GM23338 (cell line): ENCODE data around the gene C4BPB.

Source experiments
- EZH2 ChIP-seq: fragments of 200-600 bp; sonication (generic); IDR thresholded peaks from one replicate; pipeline ENCODE4 v1.8.0; 2017; ENCODE audit warnings: antibody characterized with exemption, mild to moderate bottlenecking, low read depth; ENCODE audit not compliant: unreplicated experiment
- NANOG ChIP-seq: IDR thresholded peaks from 2 replicates; pipeline ENCODE4 v1.6.1; 2016; ENCODE audit warnings: antibody characterized with exemption, borderline replicate concordance
- POLR2AphosphoS5 ChIP-seq: IDR thresholded peaks from 2 replicates; pipeline ENCODE4 v1.6.1; 2016; ENCODE audit warnings: antibody characterized with exemption, low read depth
- STAT1 ChIP-seq: IDR thresholded peaks from one replicate; pipeline ENCODE4 v1.6.1; 2016; ENCODE audit warnings: antibody characterized with exemption; ENCODE audit not compliant: unreplicated experiment
- TF ChIP-seq, protein P1 (sequence below), 2 experiments: fragments of 200-600 bp in 1 of 2; sonication (generic) in 1 of 2; conservative IDR thresholded peaks; 2 replicates each; pipeline versions ENCODE4 v1.5.1 to v1.6.1; 2016 to 2017; ENCODE audit warnings: antibody characterized with exemption in 2 of 2, low read depth in 2 of 2, mild to moderate bottlenecking in 2 of 2, moderate library complexity in 1 of 2
- TF ChIP-seq, protein P2 (sequence below): IDR thresholded peaks from one replicate; pipeline ENCODE4 v1.6.1; 2018; ENCODE audit warnings: antibody characterized with exemption; ENCODE audit not compliant: unreplicated experiment

DNA sequence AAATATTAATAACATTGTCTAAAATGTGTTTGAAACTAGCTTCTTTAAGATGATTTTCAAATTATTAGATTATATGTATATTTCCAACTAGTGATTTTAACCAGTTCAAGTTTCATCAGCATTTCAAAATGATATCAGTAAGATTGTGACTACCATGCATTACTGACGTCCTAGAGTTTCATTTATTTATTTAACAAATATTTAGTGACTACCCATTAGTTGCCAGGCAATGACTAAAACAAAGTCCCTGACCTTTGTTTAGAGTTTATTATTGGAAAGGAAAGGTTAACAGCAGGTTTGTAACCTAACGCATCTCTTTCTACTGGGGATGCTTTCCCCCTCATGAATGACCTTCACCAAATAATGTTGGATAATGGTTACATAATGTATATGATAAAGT lies 7.6 kb upstream of the C4BPB start:
- TF ChIP-seq, protein P1, sequence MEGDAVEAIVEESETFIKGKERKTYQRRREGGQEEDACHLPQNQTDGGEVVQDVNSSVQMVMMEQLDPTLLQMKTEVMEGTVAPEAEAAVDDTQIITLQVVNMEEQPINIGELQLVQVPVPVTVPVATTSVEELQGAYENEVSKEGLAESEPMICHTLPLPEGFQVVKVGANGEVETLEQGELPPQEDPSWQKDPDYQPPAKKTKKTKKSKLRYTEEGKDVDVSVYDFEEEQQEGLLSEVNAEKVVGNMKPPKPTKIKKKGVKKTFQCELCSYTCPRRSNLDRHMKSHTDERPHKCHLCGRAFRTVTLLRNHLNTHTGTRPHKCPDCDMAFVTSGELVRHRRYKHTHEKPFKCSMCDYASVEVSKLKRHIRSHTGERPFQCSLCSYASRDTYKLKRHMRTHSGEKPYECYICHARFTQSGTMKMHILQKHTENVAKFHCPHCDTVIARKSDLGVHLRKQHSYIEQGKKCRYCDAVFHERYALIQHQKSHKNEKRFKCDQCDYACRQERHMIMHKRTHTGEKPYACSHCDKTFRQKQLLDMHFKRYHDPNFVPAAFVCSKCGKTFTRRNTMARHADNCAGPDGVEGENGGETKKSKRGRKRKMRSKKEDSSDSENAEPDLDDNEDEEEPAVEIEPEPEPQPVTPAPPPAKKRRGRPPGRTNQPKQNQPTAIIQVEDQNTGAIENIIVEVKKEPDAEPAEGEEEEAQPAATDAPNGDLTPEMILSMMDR (conservative IDR thresholded peaks at IDR 0.05; ENCODE audit: low read depth in 2 of 2): no peak
- TF ChIP-seq, protein P2, sequence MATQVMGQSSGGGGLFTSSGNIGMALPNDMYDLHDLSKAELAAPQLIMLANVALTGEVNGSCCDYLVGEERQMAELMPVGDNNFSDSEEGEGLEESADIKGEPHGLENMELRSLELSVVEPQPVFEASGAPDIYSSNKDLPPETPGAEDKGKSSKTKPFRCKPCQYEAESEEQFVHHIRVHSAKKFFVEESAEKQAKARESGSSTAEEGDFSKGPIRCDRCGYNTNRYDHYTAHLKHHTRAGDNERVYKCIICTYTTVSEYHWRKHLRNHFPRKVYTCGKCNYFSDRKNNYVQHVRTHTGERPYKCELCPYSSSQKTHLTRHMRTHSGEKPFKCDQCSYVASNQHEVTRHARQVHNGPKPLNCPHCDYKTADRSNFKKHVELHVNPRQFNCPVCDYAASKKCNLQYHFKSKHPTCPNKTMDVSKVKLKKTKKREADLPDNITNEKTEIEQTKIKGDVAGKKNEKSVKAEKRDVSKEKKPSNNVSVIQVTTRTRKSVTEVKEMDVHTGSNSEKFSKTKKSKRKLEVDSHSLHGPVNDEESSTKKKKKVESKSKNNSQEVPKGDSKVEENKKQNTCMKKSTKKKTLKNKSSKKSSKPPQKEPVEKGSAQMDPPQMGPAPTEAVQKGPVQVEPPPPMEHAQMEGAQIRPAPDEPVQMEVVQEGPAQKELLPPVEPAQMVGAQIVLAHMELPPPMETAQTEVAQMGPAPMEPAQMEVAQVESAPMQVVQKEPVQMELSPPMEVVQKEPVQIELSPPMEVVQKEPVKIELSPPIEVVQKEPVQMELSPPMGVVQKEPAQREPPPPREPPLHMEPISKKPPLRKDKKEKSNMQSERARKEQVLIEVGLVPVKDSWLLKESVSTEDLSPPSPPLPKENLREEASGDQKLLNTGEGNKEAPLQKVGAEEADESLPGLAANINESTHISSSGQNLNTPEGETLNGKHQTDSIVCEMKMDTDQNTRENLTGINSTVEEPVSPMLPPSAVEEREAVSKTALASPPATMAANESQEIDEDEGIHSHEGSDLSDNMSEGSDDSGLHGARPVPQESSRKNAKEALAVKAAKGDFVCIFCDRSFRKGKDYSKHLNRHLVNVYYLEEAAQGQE: no peak
- TF ChIP-seq STAT1 (no peak), NANOG (no peak), EZH2 (no peak), POLR2AphosphoS5 (no peak)
